H9 (cell line): ENCODE data around the gene HK3. TPM values are rescaled to one million over a fixed set of nuclear protein-coding genes. Genes with fewer than 3 reads are reported as not detected.

Experiments
- DNase-seq: peaks from one replicate; pipeline ENCODE4 v3.0.0-alpha.2; 2017
- H2AFZ ChIP-seq: one replicate; pipeline ENCODE4 v1.6.1; 2013; ENCODE audit warnings: mild to moderate bottlenecking, low read length, control low read depth, moderate library complexity
- H2AK5ac ChIP-seq: 2 replicates; pipeline ENCODE4 v1.6.1; 2013; ENCODE audit warnings: low read length, control low read depth, mixed read lengths; ENCODE audit not compliant: insufficient read length
- H2BK120ac ChIP-seq: one replicate; pipeline ENCODE4 v1.6.1; 2013; ENCODE audit warnings: low read depth, mild to moderate bottlenecking, low read length, control low read depth, inconsistent platforms; ENCODE audit not compliant: poor library complexity, severe bottlenecking
- H2BK12ac ChIP-seq: 2 replicates; pipeline ENCODE4 v1.6.1; 2013; ENCODE audit warnings: low read length, control low read depth, mixed read lengths, low read depth; ENCODE audit not compliant: insufficient read length
- H2BK15ac ChIP-seq: 2 replicates; pipeline ENCODE4 v1.6.1; 2013; ENCODE audit warnings: low read depth, low read length, control low read depth
- H2BK20ac ChIP-seq: one replicate; pipeline ENCODE4 v1.6.1; 2013; ENCODE audit warnings: low read depth, mild to moderate bottlenecking, low read length, control low read depth, inconsistent platforms; ENCODE audit not compliant: poor library complexity, severe bottlenecking
- H2BK5ac ChIP-seq: 2 replicates; pipeline ENCODE4 v1.6.1; 2013; ENCODE audit warnings: low read length, control low read depth, mixed read lengths; ENCODE audit not compliant: insufficient read length
- H3K14ac ChIP-seq: 2 replicates; pipeline ENCODE4 v1.6.1; 2013; ENCODE audit warnings: low read length, control low read depth; ENCODE audit not compliant: insufficient read depth
- H3K18ac ChIP-seq: 2 replicates; pipeline ENCODE4 v1.6.1; 2013; ENCODE audit warnings: low read depth, mild to moderate bottlenecking, mixed read lengths, low read length, control low read depth; ENCODE audit not compliant: insufficient read length
- H3K23ac ChIP-seq: 2 replicates; pipeline ENCODE4 v1.6.1; 2013; ENCODE audit warnings: low read length, control low read depth, mixed read lengths, low read depth; ENCODE audit not compliant: insufficient read length
- H3K23me2 ChIP-seq: 2 replicates; pipeline ENCODE4 v1.6.1; 2013; ENCODE audit warnings: low read depth, mild to moderate bottlenecking, mixed read lengths, low read length, control low read depth; ENCODE audit not compliant: insufficient read length, poor library complexity, severe bottlenecking
- H3K27ac ChIP-seq: 2 replicates; pipeline ENCODE4 v1.5.1; 2013; ENCODE audit warnings: low read length, control low read depth, mixed read lengths, low read depth; ENCODE audit not compliant: insufficient read length
- H3K27me3 ChIP-seq: 2 replicates; pipeline ENCODE4 v1.6.1; 2013; ENCODE audit warnings: low read length, control low read depth, inconsistent platforms; ENCODE audit not compliant: insufficient read depth
- H3K4ac ChIP-seq: 2 replicates; pipeline ENCODE4 v1.6.1; 2013; ENCODE audit warnings: low read depth, mild to moderate bottlenecking, control low read depth, inconsistent platforms, low read length, moderate library complexity
- H3K4me1 ChIP-seq: 2 replicates; pipeline ENCODE4 v1.6.1; 2013; ENCODE audit warnings: low read length, control low read depth, inconsistent platforms; ENCODE audit not compliant: insufficient read depth
- H3K4me2 ChIP-seq: 2 replicates; pipeline ENCODE4 v1.6.1; 2013; ENCODE audit warnings: low read length, control low read depth, mixed read lengths; ENCODE audit not compliant: insufficient read length, insufficient read depth
- H3K56ac ChIP-seq: 2 replicates; pipeline ENCODE4 v1.6.1; 2013; ENCODE audit warnings: low read depth, mild to moderate bottlenecking, mixed read lengths, low read length, control low read depth; ENCODE audit not compliant: insufficient read length
- H3K79me1 ChIP-seq: 2 replicates; pipeline ENCODE4 v1.6.1; 2013; ENCODE audit warnings: low read depth, mild to moderate bottlenecking, moderate library complexity, low read length, control low read depth, inconsistent platforms; ENCODE audit not compliant: insufficient read depth, poor library complexity, severe bottlenecking
- H3K79me2 ChIP-seq: 2 replicates; pipeline ENCODE4 v1.6.1; 2013; ENCODE audit warnings: low read length, control low read depth, inconsistent platforms; ENCODE audit not compliant: insufficient read depth
- H3K9ac ChIP-seq: 2 replicates; pipeline ENCODE4 v1.6.1; 2013; ENCODE audit warnings: low read length, control low read depth, mixed read lengths; ENCODE audit not compliant: insufficient read length; ENCODE audit errors: extremely low read depth
- H3K9me3 ChIP-seq: one replicate; pipeline ENCODE4 v1.6.1; 2013; ENCODE audit warnings: low read depth, low read length, inconsistent platforms; ENCODE audit not compliant: control insufficient read depth
- H3T11ph ChIP-seq: one replicate; pipeline ENCODE4 v1.6.1; 2013; ENCODE audit warnings: mild to moderate bottlenecking, low read length, control low read depth, inconsistent platforms
- H4K20me1 ChIP-seq: one replicate; pipeline ENCODE4 v1.6.1; 2013; ENCODE audit not compliant: control insufficient read depth, insufficient read length, insufficient read depth
- H4K5ac ChIP-seq: 2 replicates; pipeline ENCODE4 v1.6.1; 2013; ENCODE audit warnings: low read depth, mild to moderate bottlenecking, mixed read lengths, low read length, control low read depth; ENCODE audit not compliant: insufficient read length
- H4K8ac ChIP-seq: replicated peaks from 2 replicates; pipeline ENCODE4 v1.6.1; 2013; ENCODE audit warnings: low read length, control low read depth, mixed read lengths, low read depth; ENCODE audit not compliant: insufficient read length
- H4K91ac ChIP-seq: 2 replicates; pipeline ENCODE4 v1.6.1; 2013; ENCODE audit warnings: low read depth, mild to moderate bottlenecking, moderate library complexity, mixed read lengths, low read length, control low read depth; ENCODE audit not compliant: insufficient read length
- H3K27ac Mint-ChIP-seq, 3 experiments: 2 replicates in 2 of 3; 3 replicates in 1 of 3; pipeline ENCODE4 v1.8.0; 2020 to 2021; ENCODE audit warnings: mixed read lengths in 3 of 3, mild to moderate bottlenecking in 1 of 3, moderate library complexity in 1 of 3
- H3K27me3 Mint-ChIP-seq: 2 replicates; pipeline ENCODE4 v1.8.0; 2021; ENCODE audit warnings: low read depth, mild to moderate bottlenecking, moderate library complexity, mixed read lengths
- H3K36me3 Mint-ChIP-seq, 3 experiments: 2 replicates in 2 of 3; 3 replicates in 1 of 3; pipeline ENCODE4 v1.8.0; 2020 to 2021; ENCODE audit warnings: low read depth in 3 of 3, mixed read lengths in 3 of 3; ENCODE audit not compliant: insufficient read depth in 1 of 3
- H3K4me1 Mint-ChIP-seq, 2 experiments: 2 replicates each; pipeline ENCODE4 v1.8.0; 2020; ENCODE audit warnings: mixed read lengths in 2 of 2
- H3K4me3 Mint-ChIP-seq, 2 experiments: 2 replicates in 1 of 2; 3 replicates in 1 of 2; pipeline ENCODE4 v1.8.0; 2020 to 2021; ENCODE audit warnings: mild to moderate bottlenecking in 2 of 2, mixed read lengths in 2 of 2, moderate library complexity in 1 of 2
- H3K9me3 Mint-ChIP-seq, 2 experiments: 2 replicates in 1 of 2; 3 replicates in 1 of 2; pipeline ENCODE4 v1.8.0; 2020; ENCODE audit warnings: mild to moderate bottlenecking in 2 of 2, mixed read lengths in 2 of 2, moderate library complexity in 1 of 2
- WGBS: extraction: QIAGEN DNeasy Blood & Tissue Kit; methylation state at CpG from one replicate; pipeline ENCODE4 v1.1.7; 2013; ENCODE audit warnings: missing lambda C conversion rate, low lambda C conversion rate, mixed read lengths; ENCODE audit not compliant: insufficient read length; ENCODE audit errors: extremely low coverage; 5-methylcytosine and 5-hydroxymethylcytosine counted together
- total RNA-seq: library from RNA; stranded (reverse); gene quantifications from 2 replicates; pipeline ENCODE4 v1.2.1, GENCODE V29; 2021
- TF ChIP-seq, protein P1 (sequence below): fragments of 200-600 bp; sonication (generic); conservative IDR thresholded peaks from 3 replicates; pipeline ENCODE4 v1.8.0; 2021; ENCODE audit warnings: antibody characterized with exemption, mild to moderate bottlenecking

Gene HK3
- total RNA-seq, 1 experiment from 2014 or later, result not detected

DNA sequence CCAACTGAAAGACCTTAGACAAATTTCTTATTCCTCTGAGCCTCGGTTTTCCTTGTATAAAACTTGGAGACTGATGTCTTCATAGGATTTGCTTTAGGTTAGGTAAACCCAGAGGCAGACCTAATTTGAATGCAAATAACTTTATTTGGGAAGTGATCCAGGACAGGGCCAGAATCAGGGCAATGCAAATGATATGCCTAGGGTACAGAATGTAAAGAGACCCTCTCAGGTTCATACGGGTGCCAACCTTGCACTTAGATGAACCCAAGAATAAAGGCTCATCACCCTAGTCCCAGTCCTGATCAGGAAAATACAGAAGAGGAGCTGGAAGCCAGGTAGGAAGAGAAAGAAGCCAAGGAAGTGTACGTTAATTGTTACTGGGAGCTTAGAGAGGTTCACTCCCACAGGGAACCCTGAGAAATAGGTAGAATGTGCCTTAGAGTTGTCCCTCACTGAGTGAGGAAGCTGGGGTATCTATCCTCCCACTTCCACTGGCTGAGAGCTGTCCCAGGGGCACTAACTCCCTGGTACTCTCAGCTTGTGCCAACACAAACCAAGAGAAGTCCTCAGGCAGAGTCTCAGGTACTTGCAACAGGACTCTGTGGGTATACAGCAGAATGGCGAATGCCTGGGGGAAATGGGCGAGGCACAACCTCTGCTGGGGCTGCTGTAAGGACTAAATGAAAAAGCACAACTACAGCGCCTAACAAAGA lies 3.1 kb upstream of the HK3 start:
- Histone ChIP-seq H2BK20ac (no peak overlapping the region), H3K4ac (no peak overlapping the region), H3K23ac (no peak overlapping the region), H3K4me1 (no peaks in the 10 kb centered on the region; the same call in 1 of the 2 replicates), H3K9ac (no peak overlapping the region), H4K20me1 (no peaks in the 10 kb centered on the region), H2AFZ (no peak overlapping the region), H3K14ac (no peak overlapping the region), H4K5ac (no peak overlapping the region), H4K91ac (no peak overlapping the region), H2AK5ac (no peak overlapping the region), H3K27me3 (no peaks in the 10 kb centered on the region), H3K27ac (no peak overlapping the region), H3K4me2 (no peak overlapping the region), H3T11ph (no peak overlapping the region), H3K18ac (no peak overlapping the region), H3K56ac (no peak overlapping the region), H2BK5ac (no peak overlapping the region), H3K79me1 (no peaks in the 10 kb centered on the region), H2BK120ac (no peak overlapping the region), H3K79me2 (no peaks in the 10 kb centered on the region), H4K8ac (no peak overlapping the region), H2BK15ac (no peak overlapping the region), H3K9me3 (no peaks in the 10 kb centered on the region), H2BK12ac (no peak overlapping the region), H3K23me2 (no peaks in the 10 kb centered on the region)
- peak overlapping the region in 1 of 3 experiments; percentile 47; a peak in 2 of 7 replicates for H3K27ac Mint-ChIP-seq
- no peaks in the 10 kb centered on the region for H3K9me3 Mint-ChIP-seq
- DNase-seq, result no peak
- H3K27me3 Mint-ChIP-seq, result peaks cover 2% of the 10 kb centered on the region; the same call in 1 of the 2 replicates
- peaks cover 23 to 27% of the 10 kb centered on the region in 2 experiments for H3K4me1 Mint-ChIP-seq
- peaks cover 21 to 53% (median 28%) of the 10 kb centered on the region in 3 experiments; a peak in 6 of 7 replicates for H3K36me3 Mint-ChIP-seq
- no CpG with 5 or more reads among the region's 6 CpGs for WGBS
- TF ChIP-seq, protein P1, sequence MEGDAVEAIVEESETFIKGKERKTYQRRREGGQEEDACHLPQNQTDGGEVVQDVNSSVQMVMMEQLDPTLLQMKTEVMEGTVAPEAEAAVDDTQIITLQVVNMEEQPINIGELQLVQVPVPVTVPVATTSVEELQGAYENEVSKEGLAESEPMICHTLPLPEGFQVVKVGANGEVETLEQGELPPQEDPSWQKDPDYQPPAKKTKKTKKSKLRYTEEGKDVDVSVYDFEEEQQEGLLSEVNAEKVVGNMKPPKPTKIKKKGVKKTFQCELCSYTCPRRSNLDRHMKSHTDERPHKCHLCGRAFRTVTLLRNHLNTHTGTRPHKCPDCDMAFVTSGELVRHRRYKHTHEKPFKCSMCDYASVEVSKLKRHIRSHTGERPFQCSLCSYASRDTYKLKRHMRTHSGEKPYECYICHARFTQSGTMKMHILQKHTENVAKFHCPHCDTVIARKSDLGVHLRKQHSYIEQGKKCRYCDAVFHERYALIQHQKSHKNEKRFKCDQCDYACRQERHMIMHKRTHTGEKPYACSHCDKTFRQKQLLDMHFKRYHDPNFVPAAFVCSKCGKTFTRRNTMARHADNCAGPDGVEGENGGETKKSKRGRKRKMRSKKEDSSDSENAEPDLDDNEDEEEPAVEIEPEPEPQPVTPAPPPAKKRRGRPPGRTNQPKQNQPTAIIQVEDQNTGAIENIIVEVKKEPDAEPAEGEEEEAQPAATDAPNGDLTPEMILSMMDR, result no peak
- H3K4me3 Mint-ChIP-seq, result no peak overlapping the region
